Upper lobe of left lung (tissue), 6 donors: ENCODE measurements around the gene CTNNBL1. TPM values are rescaled to one million over a fixed set of nuclear protein-coding genes. Genes with fewer than 3 reads are reported as not detected.

Source experiments
- ATAC-seq, 2 donors: fragments of 200-7000 bp; cut with Tn5 transposase; one replicate each; pipeline ENCODE4 v1.9.1; 2022; ENCODE audit warnings: mild to moderate bottlenecking in 2 of 2, moderate library complexity in 2 of 2; ENCODE audit not compliant: low FRiP score in 2 of 2
- DNase-seq, 2 donors: peaks; one replicate each; pipeline ENCODE4 v3.0.0-alpha.2; 2019 to 2020
- H3K27ac ChIP-seq, 4 donors: fragments of 200-600 bp; sonication (generic); one replicate each; pipeline ENCODE4 v1.5.1; 2016 to 2019
- H3K27me3 ChIP-seq, 4 donors: fragments of 200-600 bp; sonication (generic); one replicate each; pipeline ENCODE4 v1.5.1; 2017 to 2019
- H3K36me3 ChIP-seq, 4 donors: fragments of 200-600 bp; sonication (generic); one replicate each; pipeline ENCODE4 v1.5.1; 2016 to 2019
- H3K4me1 ChIP-seq, 4 donors: fragments of 200-600 bp; sonication (generic); one replicate each; pipeline ENCODE4 v1.5.1; 2018 to 2019
- H3K4me3 ChIP-seq, 4 donors: fragments of 200-600 bp; sonication (generic); one replicate each; pipeline ENCODE4 v1.5.1; 2017 to 2019; ENCODE audit warnings: mild to moderate bottlenecking in 2 of 4, moderate library complexity in 1 of 4
- H3K9me3 ChIP-seq, 4 donors: fragments of 200-600 bp; sonication (generic); one replicate each; pipeline ENCODE4 v1.5.1; 2018 to 2019
- EP300 ChIP-seq, 4 donors: sonication (generic); formaldehyde crosslinking; IDR thresholded peaks; one replicate each; pipeline ENCODE4 v1.5.1; 2017; ENCODE audit warnings: antibody characterized with exemption in 4 of 4, control low read depth in 2 of 4
- POLR2A ChIP-seq, 4 donors: fragments of 450-650 bp; IDR thresholded peaks; one replicate each; pipeline ENCODE4 v1.5.1; 2016 to 2017; ENCODE audit warnings: antibody characterized with exemption in 4 of 4, mild to moderate bottlenecking in 2 of 4
- POLR2AphosphoS5 ChIP-seq, 2 donors: sonication (generic); formaldehyde crosslinking; IDR thresholded peaks; one replicate each; pipeline ENCODE4 v1.5.1; 2017; ENCODE audit warnings: antibody characterized with exemption in 2 of 2
- WGBS, 2 donors: methylation state at CpG; one replicate each; pipeline ENCODE4 v1.1.5; 2017 to 2018; 5-methylcytosine and 5-hydroxymethylcytosine counted together
- total RNA-seq, 6 donors: library from RNA; depleted of rRNA in 4 of 6; stranded (reverse); fragments of >200 nt in 4 of 6; gene quantifications; one replicate each; pipeline versions ENCODE4 v1.1.0 to v1.2.1, GENCODE V29; 2016 to 2021
- TF ChIP-seq, protein P1 (sequence below), 6 experiments: fragments of 450-650 bp in 4 of 6; fragments of 200-600 bp in 2 of 6; sonication (generic) in 2 of 6; IDR thresholded peaks; one replicate each; pipeline ENCODE4 v1.5.1; 2016 to 2019; ENCODE audit warnings: antibody characterized with exemption in 6 of 6
- donor health status: DM: no; HTN: no; CAD: no; lungs with moderate emphysema.
- donor health status: DM: no; HTN: yes; CAD: no; lungs with severe emphysema.

CTNNBL1 gene
- total RNA-seq, 6 donors from 2014 or later: 25.1 to 61.0 (median 29.1) TPM

DNA sequence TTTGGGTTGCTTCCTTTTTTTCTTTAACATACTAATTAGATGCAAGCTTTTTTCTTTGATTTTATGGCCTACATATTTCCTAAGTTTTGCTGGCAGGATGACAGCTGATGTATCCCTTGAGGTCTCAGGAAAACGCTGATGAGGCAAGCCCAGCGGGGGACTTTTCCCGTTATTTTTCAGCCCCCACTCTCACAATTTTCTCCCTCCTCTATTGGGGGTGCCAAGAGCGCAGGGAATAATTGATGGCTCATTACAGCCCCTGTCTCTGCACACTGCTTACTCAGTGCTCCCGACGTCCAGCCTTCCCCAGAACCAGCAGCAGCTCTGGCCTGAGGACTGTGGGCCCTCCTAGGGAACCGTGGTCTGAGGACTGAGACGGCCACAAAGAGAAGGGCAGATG, 170.5 kb downstream of the CTNNBL1 start:
- TF ChIP-seq EP300 (IDR thresholded peaks at IDR 0.05): no peak
- TF ChIP-seq, protein P1, sequence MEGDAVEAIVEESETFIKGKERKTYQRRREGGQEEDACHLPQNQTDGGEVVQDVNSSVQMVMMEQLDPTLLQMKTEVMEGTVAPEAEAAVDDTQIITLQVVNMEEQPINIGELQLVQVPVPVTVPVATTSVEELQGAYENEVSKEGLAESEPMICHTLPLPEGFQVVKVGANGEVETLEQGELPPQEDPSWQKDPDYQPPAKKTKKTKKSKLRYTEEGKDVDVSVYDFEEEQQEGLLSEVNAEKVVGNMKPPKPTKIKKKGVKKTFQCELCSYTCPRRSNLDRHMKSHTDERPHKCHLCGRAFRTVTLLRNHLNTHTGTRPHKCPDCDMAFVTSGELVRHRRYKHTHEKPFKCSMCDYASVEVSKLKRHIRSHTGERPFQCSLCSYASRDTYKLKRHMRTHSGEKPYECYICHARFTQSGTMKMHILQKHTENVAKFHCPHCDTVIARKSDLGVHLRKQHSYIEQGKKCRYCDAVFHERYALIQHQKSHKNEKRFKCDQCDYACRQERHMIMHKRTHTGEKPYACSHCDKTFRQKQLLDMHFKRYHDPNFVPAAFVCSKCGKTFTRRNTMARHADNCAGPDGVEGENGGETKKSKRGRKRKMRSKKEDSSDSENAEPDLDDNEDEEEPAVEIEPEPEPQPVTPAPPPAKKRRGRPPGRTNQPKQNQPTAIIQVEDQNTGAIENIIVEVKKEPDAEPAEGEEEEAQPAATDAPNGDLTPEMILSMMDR (IDR thresholded peaks at IDR 0.05): no peak
- no peak for TF ChIP-seq POLR2A (IDR thresholded peaks at IDR 0.05)
- TF ChIP-seq POLR2AphosphoS5 (IDR thresholded peaks at IDR 0.05): no peak
- DNase-seq: no peak
- H3K27ac ChIP-seq: no peak overlapping the region
- peaks cover 2 to 89% (median 48%) of the 10 kb centered on the region in 4 donors for H3K36me3 ChIP-seq
- no peaks in the 10 kb centered on the region for H3K9me3 ChIP-seq
- WGBS, 2 donors: 73 to 82% methylated on average over 5 to 8 of the region's 8 CpGs
- no peak overlapping the region for H3K4me3 ChIP-seq
- no peaks in the 10 kb centered on the region for H3K4me1 ChIP-seq
- no peaks in the 10 kb centered on the region for H3K27me3 ChIP-seq
- ATAC-seq: no peak

DNA sequence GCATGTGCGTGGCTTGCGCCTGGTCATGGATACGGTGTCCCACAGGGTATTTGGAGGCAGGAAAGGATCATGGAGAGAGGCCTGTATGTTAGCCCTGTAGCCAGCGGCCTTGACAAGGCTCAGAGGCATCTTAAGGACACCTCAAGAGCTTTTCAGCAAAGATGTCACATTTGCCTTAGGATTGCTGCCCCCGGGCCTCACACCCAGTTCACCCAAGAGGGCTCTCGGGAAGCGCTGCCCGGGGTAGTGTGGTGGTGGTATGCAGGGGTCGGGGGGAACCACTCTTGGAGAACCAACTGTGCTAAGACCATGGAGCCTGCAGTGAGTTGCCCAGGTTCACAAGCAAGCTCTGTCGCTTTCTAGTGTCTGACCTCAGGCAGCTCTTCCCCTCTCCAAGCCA, 172.2 kb downstream of the CTNNBL1 start:
- 95 to 100% methylated on average over 4 to 10 of the region's 10 CpGs for WGBS, 2 donors
- DNase-seq (no peak), ATAC-seq (no peak)
- Histone ChIP-seq H3K9me3 (no peaks in the 10 kb centered on the region), H3K27me3 (no peaks in the 10 kb centered on the region), H3K4me3 (no peak overlapping the region), H3K4me1 (no peaks in the 10 kb centered on the region), H3K36me3 (peaks cover 1 to 84% (median 43%) of the 10 kb centered on the region in 4 donors), H3K27ac (no peak overlapping the region)
- TF ChIP-seq POLR2AphosphoS5 (IDR thresholded peaks at IDR 0.05): no peak

DNA sequence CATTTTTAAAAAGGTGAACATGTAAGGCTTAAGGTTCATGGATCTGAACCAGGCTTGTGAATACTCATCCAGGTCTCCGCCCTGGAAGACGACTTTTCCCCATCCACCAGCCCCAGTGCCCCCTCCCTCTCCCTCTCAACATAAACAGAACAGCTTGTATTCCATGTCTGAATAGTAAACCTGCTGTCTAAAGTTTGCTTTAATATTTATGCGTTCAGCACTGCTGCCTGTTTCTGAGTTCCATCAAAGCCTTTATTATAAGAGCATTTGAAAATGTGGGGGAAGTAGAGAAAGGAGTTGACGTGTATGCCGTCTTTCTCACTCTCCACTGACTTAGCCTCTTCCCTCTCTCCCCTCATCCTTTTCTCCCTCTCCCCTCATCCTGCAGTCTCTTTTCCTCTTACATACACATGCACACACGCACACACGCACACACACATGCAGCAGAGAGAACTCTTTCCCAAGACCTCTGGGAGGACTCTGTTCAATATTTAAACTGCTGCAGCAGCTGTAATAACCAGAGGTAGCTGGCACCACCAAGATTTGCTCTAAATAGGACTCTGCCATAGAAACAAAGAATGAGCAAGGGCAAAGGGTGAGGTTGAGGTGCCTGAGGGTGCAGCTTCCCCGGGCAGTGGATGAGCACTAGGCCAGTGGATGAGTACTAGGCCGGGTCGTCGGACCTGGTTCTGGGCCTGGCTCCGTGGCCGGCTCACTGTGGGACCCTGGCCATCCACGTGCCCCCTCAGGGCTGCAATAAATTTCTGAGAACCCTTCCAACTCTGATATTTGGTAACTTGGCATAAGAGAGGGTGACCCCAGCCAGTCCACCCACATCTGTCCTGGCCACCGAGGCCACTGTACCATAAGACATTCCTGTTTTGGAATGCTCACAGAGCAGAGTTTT, 173.7 kb downstream of the CTNNBL1 start:
- DNase-seq (no peak), ATAC-seq (no peak)
- no peaks in the 10 kb centered on the region for H3K27me3 ChIP-seq
- no peak overlapping the region for H3K4me3 ChIP-seq
- no peak for TF ChIP-seq POLR2A (IDR thresholded peaks at IDR 0.05)
- TF ChIP-seq, protein P1 (IDR thresholded peaks at IDR 0.05): no peak
- no peak for TF ChIP-seq EP300 (IDR thresholded peaks at IDR 0.05)
- TF ChIP-seq POLR2AphosphoS5 (IDR thresholded peaks at IDR 0.05): no peak
- WGBS, 2 donors: 85 to 89% methylated on average over 12 to 14 of the region's 15 CpGs
- H3K27ac ChIP-seq: no peak overlapping the region
- H3K4me1 ChIP-seq: no peaks in the 10 kb centered on the region
- H3K9me3 ChIP-seq: no peaks in the 10 kb centered on the region
- peaks cover 0 to 82% (median 40%) of the 10 kb centered on the region in 4 donors for H3K36me3 ChIP-seq

DNA sequence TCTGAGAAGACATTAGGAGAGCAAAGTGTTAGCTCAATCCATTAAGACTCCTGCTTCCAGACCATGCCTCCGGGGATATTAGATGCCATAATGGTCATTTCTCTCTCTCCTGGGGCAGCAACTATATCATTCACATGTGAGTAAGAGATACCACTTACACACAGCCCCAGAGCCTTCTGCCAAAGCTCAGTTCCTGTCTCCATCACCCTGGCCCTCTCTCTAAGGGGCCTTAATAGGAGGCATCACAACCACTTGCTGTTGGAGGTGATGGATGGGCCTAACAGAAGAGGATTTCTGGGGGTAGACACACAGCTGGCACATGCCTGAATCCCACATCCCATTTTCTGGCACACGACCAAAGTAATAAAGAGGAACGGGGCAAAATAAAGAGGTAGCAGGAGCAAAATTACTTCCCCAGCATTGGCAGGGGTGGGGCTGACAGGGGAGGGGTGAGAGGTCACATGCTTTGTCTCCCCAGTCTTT, 175.1 kb downstream of the CTNNBL1 start:
- H3K27me3 ChIP-seq: no peaks in the 10 kb centered on the region
- H3K4me3 ChIP-seq: no peak overlapping the region
- no peaks in the 10 kb centered on the region for H3K9me3 ChIP-seq
- no peak for DNase-seq
- no peaks in the 10 kb centered on the region for H3K4me1 ChIP-seq
- peaks cover 0 to 81% (median 44%) of the 10 kb centered on the region in 4 donors for H3K36me3 ChIP-seq
- 59 to 79% methylated on average over 3 of the region's 3 CpGs for WGBS, 2 donors
- no peak for ATAC-seq
- H3K27ac ChIP-seq: no peak overlapping the region
- TF ChIP-seq POLR2A (IDR thresholded peaks at IDR 0.05): no peak
- TF ChIP-seq POLR2AphosphoS5 (IDR thresholded peaks at IDR 0.05): no peak
- TF ChIP-seq, protein P1 (IDR thresholded peaks at IDR 0.05): no peak
- TF ChIP-seq EP300 (IDR thresholded peaks at IDR 0.05): no peak

DNA sequence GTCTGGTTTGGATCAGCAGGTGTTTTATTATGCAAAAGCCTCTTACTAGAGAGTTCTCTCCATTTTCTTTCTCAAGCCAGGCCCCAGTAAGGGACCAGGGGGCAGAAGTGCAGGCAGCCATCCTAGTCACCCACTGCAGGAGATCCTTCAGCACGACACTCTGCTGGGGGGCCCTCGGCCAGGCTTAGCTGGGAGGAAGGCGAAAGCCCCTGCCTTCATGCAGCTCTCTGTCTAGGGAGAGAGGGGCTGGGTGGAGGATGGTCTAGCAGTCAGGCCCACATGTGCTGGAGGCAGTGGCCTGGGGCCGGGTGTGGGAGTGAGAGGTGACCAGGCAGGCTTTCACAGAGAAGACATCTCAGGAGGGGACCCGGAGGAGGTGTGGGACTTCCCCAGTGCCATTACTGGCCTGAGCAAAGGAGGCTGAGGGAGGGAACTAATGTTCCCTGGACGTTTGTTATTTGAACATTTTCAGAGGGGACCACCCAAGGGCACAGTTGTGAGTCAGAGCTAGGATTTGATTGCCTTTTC, 175.6 kb downstream of the CTNNBL1 start:
- no peak overlapping the region for H3K27ac ChIP-seq
- no peak overlapping the region for H3K4me3 ChIP-seq
- H3K4me1 ChIP-seq: no peaks in the 10 kb centered on the region
- H3K9me3 ChIP-seq: no peaks in the 10 kb centered on the region
- H3K27me3 ChIP-seq: no peaks in the 10 kb centered on the region
- H3K36me3 ChIP-seq: peaks cover 0 to 81% (median 46%) of the 10 kb centered on the region in 4 donors
- TF ChIP-seq POLR2AphosphoS5 (IDR thresholded peaks at IDR 0.05) (no peak), POLR2A (IDR thresholded peaks at IDR 0.05) (no peak), EP300 (IDR thresholded peaks at IDR 0.05) (no peak)
- TF ChIP-seq, protein P1 (IDR thresholded peaks at IDR 0.05): no peak
- 89 to 92% methylated on average over 6 of the region's 6 CpGs for WGBS, 2 donors
- DNase-seq (no peak), ATAC-seq (no peak)
